Muscle layer of colon (tissue), 2 donors: Measurements from ENCODE around the gene FNDC3B.

Experiments
- H3K27ac ChIP-seq: one replicate; pipeline ENCODE4 v1.7.0; 2013; ENCODE audit warnings: low read depth, mild to moderate bottlenecking, low read length, moderate library complexity
- H3K27me3 ChIP-seq, 2 donors: one replicate each; pipeline ENCODE4 v1.7.0; 2013; ENCODE audit warnings: low read length in 2 of 2, mild to moderate bottlenecking in 2 of 2; ENCODE audit not compliant: insufficient read depth in 2 of 2, control insufficient read depth in 1 of 2
- H3K36me3 ChIP-seq: one replicate; pipeline ENCODE4 v1.7.0; 2013; ENCODE audit warnings: mild to moderate bottlenecking, low read length; ENCODE audit not compliant: insufficient read depth
- H3K4me1 ChIP-seq: one replicate; pipeline ENCODE4 v1.7.0; 2013; ENCODE audit warnings: mild to moderate bottlenecking, low read length; ENCODE audit not compliant: insufficient read depth
- H3K4me3 ChIP-seq, 2 donors: one replicate each; pipeline ENCODE4 v1.7.0; 2013; ENCODE audit warnings: low read length in 2 of 2, low read depth in 1 of 2, mild to moderate bottlenecking in 1 of 2, moderate library complexity in 1 of 2
- H3K9ac ChIP-seq: one replicate; pipeline ENCODE4 v1.7.0; 2013; ENCODE audit warnings: low read length
- H3K9me3 ChIP-seq: one replicate; pipeline ENCODE4 v1.7.0; 2013; ENCODE audit warnings: mild to moderate bottlenecking, low read length
- donor health status: abdominal sarcoma.
- donor health status: Adenocarcinoma of cecum.

Gene FNDC3B

DNA sequence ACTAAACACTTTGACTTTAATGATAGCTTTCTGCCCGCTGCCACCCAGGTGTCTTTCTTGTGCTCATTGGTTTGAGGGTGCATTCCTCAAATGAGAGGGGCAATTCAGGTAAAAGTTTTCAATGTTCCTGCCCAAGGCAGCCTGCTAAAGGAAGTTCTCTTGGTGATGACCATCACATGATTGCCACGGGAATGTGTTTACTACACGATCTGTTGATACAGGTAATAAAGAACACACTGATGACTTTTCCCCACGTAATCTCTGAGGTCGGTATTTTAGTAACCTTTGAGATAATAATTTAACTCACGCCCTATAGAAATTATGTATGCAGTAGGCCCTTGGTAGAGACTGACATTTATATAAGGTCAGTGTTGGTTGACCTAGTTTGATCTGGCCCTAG, 39.3 kb downstream of the FNDC3B start:
- H3K36me3 ChIP-seq = no peaks in the 10 kb centered on the region
- H3K27me3 ChIP-seq = no peaks in the 10 kb centered on the region
- H3K4me1 ChIP-seq = peaks cover 12% of the 10 kb centered on the region
- H3K27ac ChIP-seq = no peak overlapping the region
- no peak overlapping the region for H3K9ac ChIP-seq
- H3K9me3 ChIP-seq = no peaks in the 10 kb centered on the region
- no peak overlapping the region for H3K4me3 ChIP-seq

- H3K4me1 ChIP-seq = peaks cover 9% of the 10 kb centered on the region
- H3K36me3 ChIP-seq = no peaks in the 10 kb centered on the region
- no peak overlapping the region for H3K9ac ChIP-seq
- no peak overlapping the region for H3K27ac ChIP-seq
- no peaks in the 10 kb centered on the region for H3K27me3 ChIP-seq
- no peak overlapping the region for H3K4me3 ChIP-seq
- H3K9me3 ChIP-seq = no peaks in the 10 kb centered on the region
Measured at GRCh38 chr3:172079326-172079976, 40.1 kb downstream of the FNDC3B start.

GRCh38 chr3:172080503-172080902, 41.1 kb downstream of the FNDC3B start:
- H3K9ac ChIP-seq = no peak overlapping the region
- H3K27me3 ChIP-seq = no peaks in the 10 kb centered on the region
- H3K9me3 ChIP-seq = no peaks in the 10 kb centered on the region
- H3K4me1 ChIP-seq = peaks cover 9% of the 10 kb centered on the region
- H3K36me3 ChIP-seq = no peaks in the 10 kb centered on the region
- H3K4me3 ChIP-seq = no peak overlapping the region
- H3K27ac ChIP-seq = no peak overlapping the region

- Histone ChIP-seq H3K4me1 (peaks cover 15% of the 10 kb centered on the region), H3K4me3 (no peak overlapping the region), H3K27ac (no peak overlapping the region), H3K9ac (no peak overlapping the region), H3K9me3 (no peaks in the 10 kb centered on the region), H3K36me3 (no peaks in the 10 kb centered on the region), H3K27me3 (no peaks in the 10 kb centered on the region)
Measured at GRCh38 chr3:172082269-172082668, 42.9 kb downstream of the FNDC3B start.

DNA sequence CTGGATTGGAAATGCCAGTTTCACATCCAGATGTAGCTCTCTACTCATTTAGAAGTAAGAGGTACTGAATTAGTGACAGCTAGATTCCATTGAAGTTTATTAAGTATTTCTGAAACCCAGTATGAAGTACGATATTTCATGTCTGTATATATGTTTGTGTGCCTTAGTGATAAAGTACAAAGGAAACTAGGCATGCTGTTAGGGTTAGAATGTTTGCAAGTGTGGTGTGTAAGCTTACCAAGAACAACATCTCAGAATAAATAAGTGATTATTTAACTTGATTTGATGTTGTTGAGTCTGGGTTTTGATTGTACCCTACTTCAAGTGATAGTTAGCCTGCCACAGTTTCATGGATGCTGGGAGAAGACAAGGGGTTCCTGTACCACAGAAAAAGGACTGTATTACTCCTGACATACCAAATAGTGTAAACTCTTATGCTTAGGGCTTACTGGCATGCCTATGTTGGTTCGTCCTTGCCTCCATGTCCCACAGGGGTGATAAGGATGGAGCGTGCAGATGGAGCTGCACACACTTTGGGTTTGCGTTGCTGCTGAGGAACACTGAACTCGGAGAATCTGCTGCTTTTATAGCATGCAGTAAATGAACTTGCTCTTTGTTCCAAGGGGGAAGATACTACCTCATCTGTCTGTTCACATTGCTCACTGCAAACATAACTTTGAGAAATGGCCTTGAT, 43.6 kb downstream of the FNDC3B start:
- peaks cover 16% of the 10 kb centered on the region for H3K4me1 ChIP-seq
- H3K27ac ChIP-seq = peak overlapping the region; percentile 1
- H3K36me3 ChIP-seq = no peaks in the 10 kb centered on the region
- H3K4me3 ChIP-seq = no peak overlapping the region
- no peaks in the 10 kb centered on the region for H3K27me3 ChIP-seq
- no peak overlapping the region for H3K9ac ChIP-seq
- no peaks in the 10 kb centered on the region for H3K9me3 ChIP-seq

DNA sequence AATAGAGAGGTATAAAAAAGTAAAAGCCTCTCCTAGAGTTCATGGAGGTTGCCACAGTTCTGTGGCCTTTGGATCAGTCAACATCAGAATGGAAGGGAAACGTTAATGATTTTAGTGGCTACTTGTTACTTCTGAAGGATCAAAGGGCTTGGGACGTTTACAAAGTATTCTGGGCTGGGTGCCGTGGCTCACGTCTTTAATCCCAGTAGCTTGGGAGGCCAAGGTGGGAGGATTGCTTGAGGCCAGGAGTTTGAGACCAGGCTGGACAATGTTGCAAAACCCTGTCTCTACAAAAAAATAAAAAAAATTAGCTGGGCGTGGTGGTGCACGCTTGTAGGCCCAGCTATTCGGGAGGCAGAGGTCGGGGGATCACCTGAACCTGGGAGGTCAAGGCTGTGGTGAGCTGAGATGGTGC, 44.6 kb downstream of the FNDC3B start:
- H3K9ac ChIP-seq = no peak overlapping the region
- no peak overlapping the region for H3K27ac ChIP-seq
- peaks cover 16% of the 10 kb centered on the region for H3K4me1 ChIP-seq
- H3K4me3 ChIP-seq = no peak overlapping the region
- no peaks in the 10 kb centered on the region for H3K9me3 ChIP-seq
- H3K27me3 ChIP-seq = no peaks in the 10 kb centered on the region
- H3K36me3 ChIP-seq = no peaks in the 10 kb centered on the region

DNA sequence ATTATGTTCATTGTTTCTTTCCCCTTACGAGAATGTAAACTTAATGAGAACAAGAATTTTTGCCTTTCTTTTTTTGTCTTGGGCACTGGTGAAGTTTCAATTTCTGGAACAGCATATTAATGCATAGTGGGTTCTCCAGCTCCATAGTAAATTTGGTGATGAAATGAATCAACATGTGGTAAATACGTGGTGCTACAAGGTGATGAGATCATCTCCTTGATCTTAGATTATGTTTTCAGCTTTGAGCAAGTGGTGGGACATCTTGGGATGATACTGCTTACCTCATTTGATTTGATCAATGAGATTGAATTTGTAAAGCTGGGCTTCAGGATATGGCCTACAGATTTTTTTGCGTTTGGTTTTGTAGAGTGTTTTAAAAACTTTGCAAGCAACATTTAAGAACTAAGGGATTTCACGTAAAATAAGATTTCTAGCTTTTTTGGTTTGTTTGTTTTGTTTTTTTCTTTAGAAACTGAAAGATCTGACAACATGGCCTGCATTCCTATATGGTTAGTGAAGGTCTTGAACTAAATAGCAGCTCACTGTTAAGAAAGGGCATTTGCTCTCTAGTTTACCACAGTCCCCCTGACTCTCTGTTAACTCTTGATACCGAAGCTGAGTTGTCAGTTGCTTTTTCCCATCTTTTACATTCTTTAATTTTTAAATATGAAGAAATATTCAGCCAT, 45.6 kb downstream of the FNDC3B start:
- H3K4me3 ChIP-seq = no peak overlapping the region
- H3K9ac ChIP-seq = no peak overlapping the region
- H3K27ac ChIP-seq = no peak overlapping the region
- no peaks in the 10 kb centered on the region for H3K36me3 ChIP-seq
- peaks cover 16% of the 10 kb centered on the region for H3K4me1 ChIP-seq
- H3K9me3 ChIP-seq = no peaks in the 10 kb centered on the region
- no peaks in the 10 kb centered on the region for H3K27me3 ChIP-seq

DNA sequence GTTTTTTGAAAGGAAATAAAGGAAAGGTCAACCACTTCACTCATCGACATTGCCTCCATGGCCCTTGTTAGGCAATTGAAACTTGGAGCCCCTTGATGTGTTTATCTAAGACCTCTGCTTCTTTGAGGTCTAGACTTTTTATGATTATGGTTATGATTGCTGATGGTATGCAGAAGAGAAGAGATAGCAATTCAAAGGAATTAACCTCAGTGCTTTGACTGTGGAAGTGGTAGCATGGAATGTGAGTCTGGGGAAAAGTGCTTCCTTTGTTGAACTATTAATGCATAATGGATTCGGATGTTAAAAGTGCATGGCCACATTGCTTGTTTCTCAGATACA, 46.1 kb downstream of the FNDC3B start:
- Histone ChIP-seq H3K36me3 (no peaks in the 10 kb centered on the region), H3K4me3 (no peak overlapping the region), H3K9ac (no peak overlapping the region), H3K4me1 (peaks cover 16% of the 10 kb centered on the region), H3K27ac (no peak overlapping the region), H3K27me3 (no peaks in the 10 kb centered on the region), H3K9me3 (no peaks in the 10 kb centered on the region)

DNA sequence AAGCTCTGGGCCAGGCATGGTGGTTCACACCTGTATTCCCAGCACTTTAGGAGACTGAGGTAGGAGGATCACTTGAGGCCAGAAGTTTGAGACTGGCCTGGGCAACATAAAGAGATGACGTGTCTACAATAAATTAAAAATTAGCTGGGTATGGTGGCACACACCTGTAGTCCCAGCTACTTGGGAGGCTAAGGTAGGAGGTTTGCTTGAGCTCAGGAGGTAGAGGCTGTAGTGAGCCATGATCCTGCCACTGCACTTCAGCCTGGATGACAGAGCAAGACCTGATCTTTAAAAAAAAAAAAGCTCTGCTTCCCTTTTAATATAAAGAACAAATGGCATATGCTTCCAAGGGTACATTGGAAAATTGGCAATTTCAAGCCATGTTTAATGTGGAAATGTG, 46.7 kb downstream of the FNDC3B start:
- H3K9me3 ChIP-seq = no peaks in the 10 kb centered on the region
- no peaks in the 10 kb centered on the region for H3K27me3 ChIP-seq
- peaks cover 16% of the 10 kb centered on the region for H3K4me1 ChIP-seq
- H3K9ac ChIP-seq = no peak overlapping the region
- no peak overlapping the region for H3K27ac ChIP-seq
- H3K36me3 ChIP-seq = no peaks in the 10 kb centered on the region
- H3K4me3 ChIP-seq = no peak overlapping the region

DNA sequence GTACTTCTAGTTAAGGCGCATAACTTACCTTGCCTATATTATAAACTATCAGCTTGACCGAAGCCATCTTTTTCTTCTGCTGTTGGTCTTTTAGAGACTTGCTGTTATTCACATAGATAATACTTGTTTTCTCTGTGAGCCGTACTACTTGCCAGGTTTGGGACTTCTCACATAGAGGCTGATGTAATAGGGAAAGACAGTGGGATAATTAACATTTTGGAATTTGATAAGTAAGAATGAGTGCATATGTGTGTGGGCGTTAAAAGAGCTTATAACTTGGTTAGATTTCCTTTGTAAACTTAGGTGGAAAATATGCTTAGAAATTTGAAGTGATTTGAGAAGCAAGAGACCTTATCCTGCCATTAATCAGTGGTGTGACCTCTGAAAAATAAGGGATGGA, 47.8 kb downstream of the FNDC3B start:
- no peak overlapping the region for H3K9ac ChIP-seq
- H3K36me3 ChIP-seq = no peaks in the 10 kb centered on the region
- no peaks in the 10 kb centered on the region for H3K27me3 ChIP-seq
- H3K4me3 ChIP-seq = no peak overlapping the region
- H3K4me1 ChIP-seq = peaks cover 16% of the 10 kb centered on the region
- H3K9me3 ChIP-seq = no peaks in the 10 kb centered on the region
- no peak overlapping the region for H3K27ac ChIP-seq

DNA sequence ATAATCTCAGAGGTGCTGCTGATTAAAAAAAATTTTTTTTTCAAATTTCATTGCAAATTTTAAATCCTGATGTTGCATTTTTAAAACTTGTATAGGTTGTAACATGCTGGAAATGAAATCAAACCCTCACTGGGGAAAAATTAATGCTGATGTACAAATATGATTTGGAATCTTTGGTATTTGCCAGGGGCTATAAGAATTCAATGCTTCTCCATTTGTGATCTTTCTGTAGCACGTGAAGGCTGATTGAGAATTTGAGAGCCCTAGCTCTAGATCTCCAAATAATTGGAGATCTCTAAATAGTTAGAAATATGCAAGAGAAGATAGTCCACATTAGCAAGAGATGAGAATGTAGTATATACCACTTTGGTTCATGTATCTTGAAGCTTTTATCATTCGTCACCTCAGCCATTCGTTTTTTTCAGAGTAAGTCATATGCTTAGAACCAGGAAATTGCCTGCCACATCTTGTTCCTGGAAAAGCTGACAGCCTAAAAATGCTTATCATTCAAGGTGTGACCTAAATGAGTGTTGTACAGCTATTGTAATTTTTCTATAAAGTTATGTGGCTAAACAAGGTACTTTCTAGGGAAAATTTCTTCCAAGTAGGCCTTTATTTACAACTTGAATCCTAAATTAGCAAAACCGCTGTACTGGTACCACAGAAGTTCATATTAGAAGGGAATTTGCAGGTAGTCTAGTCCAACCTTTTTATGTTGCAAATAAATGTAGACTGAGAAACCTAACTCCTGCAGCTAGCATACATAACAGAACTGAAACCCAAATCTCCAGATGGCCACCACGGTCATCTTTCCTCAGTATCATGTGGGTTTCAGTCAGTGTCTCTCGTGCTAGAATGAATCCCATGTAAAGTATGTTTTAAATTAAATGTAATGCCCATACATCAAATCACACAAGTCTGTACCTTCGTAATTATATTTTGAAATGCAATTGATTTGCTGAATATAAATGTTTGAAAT, 48.5 kb downstream of the FNDC3B start:
- no peaks in the 10 kb centered on the region for H3K9me3 ChIP-seq
- H3K27me3 ChIP-seq = no peaks in the 10 kb centered on the region
- no peak overlapping the region for H3K9ac ChIP-seq
- peaks cover 12% of the 10 kb centered on the region for H3K4me1 ChIP-seq
- no peaks in the 10 kb centered on the region for H3K36me3 ChIP-seq
- H3K27ac ChIP-seq = no peak overlapping the region
- no peak overlapping the region for H3K4me3 ChIP-seq
